B cell (primary cell): ENCODE data around the gene RBM44. TPM values are rescaled to one million over a fixed set of nuclear protein-coding genes. Genes with fewer than 3 reads are reported as not detected.

Experiments
- ATAC-seq: fragments of 200-7000 bp; cut with Tn5 transposase; one replicate; pipeline ENCODE4 v1.10.0; 2021; ENCODE audit warnings: low read depth, mild to moderate bottlenecking, moderate number of reproducible peaks, moderate library complexity
- CTCF ChIA-PET: fragments of 350-600 bp; sonication (Branson Sonifier 250); formaldehyde crosslinking; loops from one replicate; lab custom pipeline; 2021; ENCODE audit warnings: antibody characterized with exemption, inconsistent platforms; lab: Charles Lee
- POLR2A ChIA-PET: fragments of 350-600 bp; sonication (Branson Sonifier 250); formaldehyde crosslinking; loops from one replicate; lab custom pipeline; 2021; ENCODE audit warnings: antibody characterized with exemption; lab: Charles Lee
- DNase-seq: peaks from one replicate; pipeline ENCODE4 v3.0.0; 2013
- H2AFZ ChIP-seq: 2 replicates; pipeline ENCODE4 v1.6.1; 2012; ENCODE audit warnings: mild to moderate bottlenecking, low read depth, low read length; ENCODE audit not compliant: insufficient read depth, poor library complexity, severe bottlenecking
- H3K27ac ChIP-seq, 2 donors: 1 replicate in 1 of 2; 2 replicates in 1 of 2; pipeline ENCODE4 v1.5.1; 2012 to 2013; ENCODE audit warnings: low read length in 2 of 2, mild to moderate bottlenecking in 2 of 2, moderate library complexity in 1 of 2
- H3K27me3 ChIP-seq, 4 experiments: fragments of 200-600 bp in 1 of 4; sonication (generic) in 1 of 4; replicated peaks in 1 of 4; 1 replicate in 2 of 4; 2 replicates in 2 of 4; pipeline versions ENCODE4 v1.6.1 to v1.7.0; 2013 to 2016; ENCODE audit warnings: low read length in 3 of 4, mild to moderate bottlenecking in 2 of 4, mixed read lengths in 1 of 4, moderate library complexity in 1 of 4; ENCODE audit not compliant: insufficient read depth in 4 of 4, control insufficient read depth in 3 of 4; ENCODE audit errors: control extremely low read depth in 1 of 4
- H3K36me3 ChIP-seq, 2 experiments: replicated peaks in 1 of 2; 1 replicate in 1 of 2; 2 replicates in 1 of 2; pipeline versions ENCODE4 v1.6.1 to v1.7.1; 2013; ENCODE audit warnings: low read length in 1 of 2; ENCODE audit not compliant: insufficient read depth in 2 of 2, control insufficient read depth in 1 of 2; ENCODE audit errors: control extremely low read depth in 1 of 2, extremely low read depth in 1 of 2
- H3K4me1 ChIP-seq, 2 donors: fragments of 200-600 bp in 1 of 2; sonication (generic) in 1 of 2; 1 replicate in 1 of 2; 2 replicates in 1 of 2; pipeline versions ENCODE4 v1.5.1 to v1.6.1; 2013 to 2017; ENCODE audit warnings: low read length in 2 of 2; ENCODE audit not compliant: control insufficient read depth in 2 of 2, insufficient read depth in 2 of 2
- H3K4me2 ChIP-seq: replicated peaks from 2 replicates; pipeline ENCODE3; 2012; ENCODE audit warnings: mild to moderate bottlenecking, low read depth, low read length; ENCODE audit not compliant: poor library complexity, severe bottlenecking
- H3K4me3 ChIP-seq, 5 experiments: fragments of 200-600 bp in 1 of 5; sonication (generic) in 1 of 5; 1 replicate in 3 of 5; 2 replicates in 2 of 5; pipeline versions ENCODE4 v1.5.1 to v1.7.0; 2011 to 2016; ENCODE audit warnings: low read length in 4 of 5, mild to moderate bottlenecking in 4 of 5, low read depth in 2 of 5, control low read depth in 1 of 5, moderate library complexity in 1 of 5; ENCODE audit not compliant: insufficient read depth in 1 of 5; ENCODE audit errors: control extremely low read depth in 1 of 5, extremely low read depth in 1 of 5
- H3K79me2 ChIP-seq: fragments of 200-600 bp; sonication (generic); one replicate; pipeline ENCODE4 v1.6.0; 2016; ENCODE audit warnings: low read length; ENCODE audit not compliant: control insufficient read depth, insufficient read depth
- H3K9ac ChIP-seq: fragments of 200-600 bp; sonication (generic); 2 replicates; pipeline ENCODE4 v1.6.1; 2017; ENCODE audit warnings: mild to moderate bottlenecking, low read length, moderate library complexity
- H3K9me3 ChIP-seq, 3 donors: one replicate each; pipeline versions ENCODE4 v1.6.1 to v1.7.1; 2013; ENCODE audit warnings: low read length in 2 of 3; ENCODE audit not compliant: control insufficient read depth in 2 of 3, insufficient read depth in 1 of 3; ENCODE audit errors: control extremely low read depth in 1 of 3
- H4K20me1 ChIP-seq: 2 replicates; pipeline ENCODE4 v1.6.0; 2012; ENCODE audit warnings: mild to moderate bottlenecking, low read length; ENCODE audit not compliant: insufficient read depth, control insufficient read depth, poor library complexity, severe bottlenecking
- H3K27ac Mint-ChIP-seq: one replicate; pipeline ENCODE4 v1.8.0; 2021; ENCODE audit warnings: mixed read lengths
- H3K27me3 Mint-ChIP-seq: one replicate; pipeline ENCODE4 v1.8.0; 2021; ENCODE audit warnings: mixed read lengths
- H3K4me1 Mint-ChIP-seq: one replicate; pipeline ENCODE4 v1.8.0; 2021; ENCODE audit warnings: mixed read lengths
- H3K4me3 Mint-ChIP-seq: one replicate; pipeline ENCODE4 v1.8.0; 2021; ENCODE audit warnings: mixed read lengths
- H3K9me3 Mint-ChIP-seq: one replicate; pipeline ENCODE4 v1.8.0; 2022; ENCODE audit warnings: mixed read lengths; ENCODE audit not compliant: insufficient read depth
- CTCF ChIP-seq: fragments of 200-600 bp; IDR thresholded peaks from one replicate; pipeline ENCODE4 v1.8.0; 2022; ENCODE audit warnings: antibody characterized with exemption, mild to moderate bottlenecking
- EZH2 ChIP-seq: IDR thresholded peaks from 2 replicates; pipeline ENCODE4 v1.6.1; 2012; ENCODE audit warnings: borderline replicate concordance, low read depth, mild to moderate bottlenecking, moderate library complexity, low read length; ENCODE audit not compliant: insufficient read depth, poor library complexity, severe bottlenecking
- WGBS: methylation state at CpG from one replicate; pipeline ENCODE4 v1.1.5; 2013; ENCODE audit warnings: missing lambda C conversion rate; ENCODE audit not compliant: insufficient coverage; 5-methylcytosine and 5-hydroxymethylcytosine counted together
- intact Hi-C: fragments of 100-400 bp; cut with micrococcal nuclease; formaldehyde crosslinking; loops from one replicate; pipeline ENCODE4 v1.10.0; 2022
- polyA plus RNA-seq: library from polyadenylated mRNA; depleted of rRNA; stranded (reverse); fragments of >200 nt; gene quantifications from 2 replicates; pipeline ENCODE4 v1.2.3, GENCODE V29; 2012
- total RNA-seq, 2 donors: library from RNA; stranded (reverse); fragments of 120-200 nt in 1 of 2; gene quantifications; 1 replicate in 1 of 2; 2 replicates in 1 of 2; pipeline versions ENCODE4 v1.2.3 to v1.2.4, GENCODE V29; 2013 to 2022

Gene RBM44
- total and polyA plus RNA-seq, 2 donors (not counting 1 experiment from before 2014, with no cell fraction given), result 0.39 to 1.3 TPM

- H3K4me1 ChIP-seq, result no peaks in the 10 kb centered on the region
- no peaks in the 10 kb centered on the region for H3K9me3 Mint-ChIP-seq
- WGBS, result 55% methylated on average over 20 of the region's 22 CpGs
- peaks cover 17% of the 10 kb centered on the region for H3K4me1 Mint-ChIP-seq
- no peaks in the 10 kb centered on the region for H3K9me3 ChIP-seq
- H3K79me2 ChIP-seq, result no peaks in the 10 kb centered on the region
- ChIA-PET POLR2A (no interaction called here), CTCF (interaction anchor here (1.1 to 1.8 kb wide), 3 partner anchors 38 to 108 kb away, joined by 4 to 6 read pairs (median 4); no protein-coding TSS in a partner anchor)
- DNase-seq (no peak), ATAC-seq (no peak)
- H3K27ac ChIP-seq, result no peak overlapping the region
- H3K27me3 ChIP-seq, result peaks cover 0 to 38% (median 13%) of the 10 kb centered on the region in 4 experiments
- H3K36me3 ChIP-seq, result no peaks in the 10 kb centered on the region
- H3K27me3 Mint-ChIP-seq, result peaks cover 51% of the 10 kb centered on the region
- no peak overlapping the region for H3K9ac ChIP-seq
- H3K4me3 ChIP-seq, result no peak overlapping the region
- peak overlapping the region; percentile 56 for H3K4me3 Mint-ChIP-seq
- no peak overlapping the region for H3K27ac Mint-ChIP-seq
- TF ChIP-seq EZH2, result no peak
- no peak for TF ChIP-seq CTCF
- intact Hi-C loops, result no loop called here
- no peaks in the 10 kb centered on the region for H4K20me1 ChIP-seq
- no peak overlapping the region for H3K4me2 ChIP-seq
- H2AFZ ChIP-seq, result no peak overlapping the region
Observed at GRCh38 chr2:237860273-237860935, 61.8 kb downstream of the RBM44 start.

GRCh38 chr2:237861875-237862527, 63.4 kb downstream of the RBM44 start:
- ATAC-seq (no peak), DNase-seq (no peak)
- ChIA-PET CTCF (interaction anchor here (0.7 to 1.8 kb wide), 6 partner anchors 37 to 402 kb away, joined by 3 to 6 read pairs (median 4); no protein-coding TSS in a partner anchor), POLR2A (no interaction called here)
- Mint-ChIP-seq H3K9me3 (no peaks in the 10 kb centered on the region), H3K4me3 (no peak overlapping the region), H3K27me3 (peaks cover 51% of the 10 kb centered on the region), H3K27ac (no peak overlapping the region), H3K4me1 (peaks cover 17% of the 10 kb centered on the region)
- Histone ChIP-seq H3K27ac (no peak overlapping the region), H3K4me2 (no peak overlapping the region), H3K4me3 (no peak overlapping the region), H2AFZ (no peak overlapping the region), H3K27me3 (peaks cover 0 to 38% (median 12%) of the 10 kb centered on the region in 4 experiments), H3K4me1 (no peaks in the 10 kb centered on the region), H3K79me2 (no peaks in the 10 kb centered on the region), H4K20me1 (no peaks in the 10 kb centered on the region), H3K36me3 (no peaks in the 10 kb centered on the region), H3K9ac (no peak overlapping the region), H3K9me3 (no peaks in the 10 kb centered on the region)
- intact Hi-C loops, result no loop called here
- 95% methylated on average over 8 of the region's 11 CpGs for WGBS
- TF ChIP-seq EZH2 (no peak), CTCF (no peak)
